GM19351 (cell line): ENCODE data around the gene FBXO4.
"Not testable (repeated sequence)": the region's sequence is repeated elsewhere in the genome, so short reads cannot be mapped to it uniquely, and the experiment has no call there.

ENCODE experiments used
- ATAC-seq: cut with Tn5 transposase; IDR thresholded peaks from one replicate; pipeline ENCODE4 v1.9.1; 2021; ENCODE audit warnings: mild to moderate bottlenecking, moderate library complexity; ENCODE audit not compliant: unreplicated experiment

Gene FBXO4

DNA sequence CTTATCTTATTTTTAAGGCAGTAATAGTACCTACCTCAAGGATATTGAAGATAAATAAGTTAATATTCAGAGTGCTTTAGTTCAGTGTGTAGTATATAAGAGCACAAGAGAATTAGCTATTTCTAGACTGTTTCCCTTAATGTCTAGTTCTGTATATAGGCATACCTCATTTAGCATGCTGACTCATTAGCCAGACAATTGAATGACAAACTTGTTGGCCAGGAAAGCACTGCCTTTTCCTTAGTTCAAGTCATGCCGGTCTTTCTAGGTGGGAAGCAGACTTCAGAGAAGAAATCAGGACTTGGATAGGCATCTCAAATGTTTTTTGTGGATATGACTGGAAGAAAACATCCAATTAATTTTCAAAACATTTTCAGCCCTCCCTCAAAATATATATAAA, 3.2 kb upstream of the FBXO4 start:
- ATAC-seq, result no peak

DNA sequence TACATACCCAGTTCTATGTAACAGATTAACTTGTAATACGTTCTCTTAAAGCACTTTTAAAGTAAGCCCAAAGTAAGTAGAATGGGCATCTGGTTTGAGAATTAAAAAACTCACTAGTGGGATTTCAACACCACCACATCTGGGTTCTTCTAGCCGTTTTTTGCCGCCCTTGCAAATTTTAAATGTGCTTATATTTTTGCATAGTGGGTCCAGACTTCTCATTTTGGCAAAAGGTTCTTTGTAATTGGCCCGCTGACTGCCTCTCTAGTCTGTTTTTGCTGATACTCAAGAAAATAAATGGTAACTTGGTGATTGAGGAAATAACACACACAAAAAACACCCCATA, 582 bp upstream of the FBXO4 start:
- ATAC-seq, result no peak

DNA sequence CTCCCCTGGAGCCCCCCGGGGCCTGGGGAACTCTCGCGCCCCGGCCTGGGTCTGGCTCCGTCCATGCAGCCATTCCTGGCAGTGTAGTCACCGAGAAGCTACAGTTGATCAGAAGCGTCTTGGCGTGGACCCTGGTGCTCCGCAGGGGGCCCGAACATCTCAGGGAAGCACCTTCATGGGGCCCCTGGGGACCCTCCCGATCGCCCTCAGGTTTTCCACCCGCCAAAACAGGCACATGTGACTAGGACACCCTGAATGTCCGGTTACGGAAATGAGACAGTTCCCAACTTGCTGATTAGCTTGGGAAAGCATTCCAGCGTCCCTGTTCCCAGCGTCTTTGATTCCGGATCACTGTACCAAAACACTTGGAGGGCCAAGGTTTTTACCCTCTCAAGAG, 472 bp downstream of the FBXO4 start:
- peak; percentile 29 for ATAC-seq

DNA sequence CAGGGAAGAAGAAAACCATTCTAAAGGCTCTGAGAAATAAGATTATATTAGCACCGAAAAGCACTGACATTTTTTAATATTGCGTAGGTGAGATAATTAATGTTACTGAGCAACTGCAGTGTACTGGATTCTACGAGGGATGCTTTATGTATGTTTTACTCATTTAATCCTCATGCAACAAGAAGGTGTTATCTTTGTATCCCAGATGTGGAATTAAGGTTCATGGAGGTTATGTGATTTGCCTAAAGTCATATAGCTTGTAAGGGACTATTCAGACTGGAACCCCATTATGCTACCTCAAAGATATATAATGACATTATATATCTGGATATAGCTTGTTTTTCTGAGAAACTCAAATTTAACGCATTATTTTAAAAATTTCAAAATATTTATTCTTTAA, 2.5 kb downstream of the FBXO4 start:
- no peak for ATAC-seq

DNA sequence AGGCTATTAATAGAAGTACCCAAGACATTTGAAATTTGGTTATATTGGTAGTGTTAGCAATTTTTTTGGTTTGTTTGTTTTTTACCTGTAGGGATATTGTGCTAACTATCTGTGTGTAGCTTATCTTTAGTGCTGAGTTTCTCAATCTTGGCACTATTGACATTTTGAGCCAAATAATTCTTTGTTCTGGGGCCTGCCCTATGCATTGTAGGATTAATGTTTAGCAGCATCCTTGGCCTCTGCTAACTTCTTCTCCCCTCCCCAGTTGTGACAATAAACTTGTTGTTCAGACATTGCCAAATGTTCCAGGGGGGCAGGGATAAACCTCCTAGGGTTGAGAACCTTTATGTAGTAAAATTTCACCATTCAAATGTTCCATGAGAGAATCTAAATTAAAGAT, 4.0 kb downstream of the FBXO4 start:
- no peak for ATAC-seq

DNA sequence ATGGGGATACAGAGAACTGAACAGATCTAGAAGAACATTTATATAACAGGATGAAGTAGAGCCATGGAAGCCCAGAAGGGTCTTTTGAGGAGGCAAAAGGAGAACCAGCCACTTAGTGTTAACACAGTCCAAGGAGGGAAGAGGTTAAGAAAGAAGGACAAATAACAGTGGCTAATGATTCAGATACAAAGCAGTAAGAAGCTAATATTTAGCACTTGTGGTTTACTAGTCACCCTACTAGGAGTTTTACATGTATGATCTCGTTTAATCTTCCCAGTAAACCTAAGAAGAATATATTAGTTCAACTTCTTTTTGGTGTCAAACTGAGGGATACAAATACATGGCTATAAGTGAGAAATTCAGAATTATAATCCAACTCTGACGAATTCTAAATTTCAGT, 7.7 kb downstream of the FBXO4 start:
- ATAC-seq, result no peak

DNA sequence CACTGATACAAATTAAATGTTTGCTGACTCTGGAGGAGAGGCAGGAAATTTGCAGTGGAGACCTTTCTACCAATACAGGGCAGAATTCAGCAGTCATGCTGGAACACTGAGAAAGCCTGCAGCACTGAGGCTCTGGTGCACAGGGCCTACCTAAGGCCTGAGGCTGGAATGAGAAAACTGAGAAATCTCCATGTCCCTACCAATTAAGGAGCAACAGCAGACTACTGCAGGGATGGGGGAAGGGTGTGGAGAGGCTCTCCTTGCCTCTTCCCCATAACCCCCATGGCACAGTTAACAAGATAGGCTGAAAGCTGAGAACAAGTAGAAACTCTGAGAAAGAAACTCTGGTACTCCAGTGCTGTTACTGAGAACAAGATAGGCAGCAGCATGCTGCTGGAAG, 10.5 kb downstream of the FBXO4 start:
- ATAC-seq, result no peak

DNA sequence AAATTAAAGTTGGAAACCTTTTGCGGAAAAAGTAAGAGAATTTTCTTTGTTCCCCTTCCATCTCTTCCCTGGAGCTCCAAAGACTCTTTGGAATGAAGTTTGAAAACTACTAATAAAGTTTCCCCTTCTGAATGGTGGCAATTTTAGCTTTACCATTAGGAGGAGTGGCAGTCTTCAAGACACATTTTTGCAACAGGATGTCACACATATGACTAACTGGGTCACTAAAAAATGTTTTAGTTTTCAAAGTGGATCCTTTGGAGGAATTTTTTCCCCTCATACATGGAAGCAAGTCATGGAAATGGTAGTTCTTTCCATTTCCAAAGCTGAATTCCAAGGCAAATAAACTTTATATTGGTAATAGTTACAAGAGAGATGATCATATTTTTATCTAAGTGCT, 15.6 kb downstream of the FBXO4 start:
- ATAC-seq, result no peak

DNA sequence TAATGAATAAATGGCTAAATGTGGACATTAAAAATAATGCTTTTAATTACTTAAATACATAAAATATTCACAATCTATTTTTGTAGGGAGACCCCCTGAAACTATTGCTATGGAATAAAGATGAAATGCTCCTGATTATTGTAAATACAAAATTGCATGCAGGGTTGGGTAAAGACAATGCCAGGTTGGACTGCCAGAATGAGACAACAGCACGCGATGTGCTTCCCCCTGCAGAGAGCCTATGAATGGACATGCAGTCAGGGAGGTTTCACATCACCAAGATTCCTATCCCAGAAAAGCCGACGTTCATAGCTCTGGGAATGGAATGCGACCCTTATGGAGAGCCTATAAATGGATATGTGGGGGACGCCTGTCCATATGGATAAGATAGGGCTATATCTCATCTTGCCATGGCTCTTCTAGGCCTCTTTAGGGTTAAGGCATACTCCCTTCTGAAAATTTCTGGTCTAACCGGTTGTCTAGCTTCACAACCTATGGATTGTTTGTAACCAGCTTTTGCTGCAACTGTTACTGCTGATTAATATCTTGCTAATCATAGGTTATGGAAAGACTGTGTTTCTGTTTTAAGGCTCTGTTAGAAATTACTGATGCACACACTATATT, 20.4 kb downstream of the FBXO4 start:
- ATAC-seq, result not testable (repeated sequence)

DNA sequence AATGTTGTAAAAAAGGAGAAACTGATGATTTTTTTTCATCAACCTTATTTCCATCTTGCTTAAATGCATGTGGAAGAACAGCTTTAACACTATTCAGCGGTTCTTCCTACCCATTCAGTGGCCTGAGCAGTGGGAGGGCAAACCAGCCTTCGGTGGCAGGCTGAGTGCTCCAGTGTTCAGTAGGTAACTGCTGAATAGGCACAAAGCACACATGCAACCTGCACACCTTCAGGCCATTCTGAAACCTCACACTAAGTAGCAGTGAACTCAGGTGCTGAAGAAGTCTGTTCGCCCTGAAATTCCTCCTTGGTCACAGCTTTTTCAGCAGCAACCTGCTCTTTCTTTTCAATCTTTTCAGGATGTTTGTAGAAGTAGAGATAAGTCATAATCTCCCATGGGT, 26.1 kb downstream of the FBXO4 start:
- no peak for ATAC-seq

DNA sequence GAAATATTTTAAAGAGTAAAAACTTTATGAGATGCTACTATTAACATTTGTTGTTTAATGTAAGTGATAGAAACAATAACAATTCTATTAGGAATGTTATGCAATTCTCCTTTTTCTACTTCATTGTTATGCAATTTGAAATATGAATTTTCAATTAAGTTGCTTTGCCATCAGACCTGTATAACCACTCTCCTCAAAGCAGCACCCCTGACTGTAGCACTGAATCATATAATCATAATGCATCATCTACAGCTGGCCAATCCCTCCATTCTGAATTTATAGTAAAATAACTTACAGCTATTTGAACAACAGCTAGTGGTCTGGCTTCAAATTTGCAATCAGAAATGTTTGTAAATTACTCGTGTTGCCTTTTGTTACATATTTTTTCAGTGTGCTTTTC, 29.2 kb downstream of the FBXO4 start:
- no peak for ATAC-seq

DNA sequence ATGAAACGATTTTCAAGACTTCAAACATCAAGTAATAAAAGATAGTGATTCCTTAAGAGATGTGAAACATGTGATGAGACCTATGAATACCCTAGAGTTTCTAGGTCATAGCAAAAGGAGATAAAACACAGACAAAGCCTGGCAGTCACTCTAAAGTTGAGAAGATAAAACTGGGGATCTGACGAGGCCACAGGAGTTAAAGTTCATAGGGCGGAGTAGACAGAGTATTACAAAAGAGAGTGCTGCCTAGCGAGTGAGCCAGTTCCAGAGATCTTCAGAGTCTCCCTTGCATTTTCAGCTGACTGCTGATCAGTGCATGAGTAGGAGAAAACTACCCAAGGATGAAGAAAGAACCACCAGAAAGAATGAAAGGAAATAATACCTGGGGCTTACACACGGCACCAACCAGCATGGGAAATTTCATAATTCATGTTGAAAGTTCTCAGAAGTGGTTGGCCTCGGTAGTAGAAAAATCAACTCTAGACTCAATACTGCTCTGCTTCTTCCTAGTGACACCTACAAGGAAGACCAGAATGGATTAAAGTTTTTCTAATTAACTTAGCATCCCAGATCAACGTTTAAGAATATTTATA, 30.4 kb downstream of the FBXO4 start:
- ATAC-seq, result no peak

DNA sequence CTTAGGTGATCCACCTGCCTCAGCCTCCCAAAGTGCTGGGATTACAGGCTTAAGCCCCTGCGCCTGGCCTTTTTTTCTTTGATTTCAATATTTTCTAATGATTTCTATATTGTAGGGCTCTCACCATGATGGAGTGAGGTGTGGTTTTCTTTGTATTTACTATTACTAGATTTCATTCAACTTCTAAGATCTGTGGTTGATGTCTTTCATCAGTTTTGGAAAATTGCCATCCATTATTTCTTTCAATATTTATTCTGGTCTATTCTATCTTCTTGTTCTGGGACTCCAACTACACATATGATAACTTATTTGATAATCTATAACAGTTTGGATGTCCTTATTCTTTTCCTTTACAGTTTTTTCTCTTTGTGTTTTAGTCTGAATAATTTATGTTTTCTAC, 31.9 kb downstream of the FBXO4 start:
- ATAC-seq, result no peak

DNA sequence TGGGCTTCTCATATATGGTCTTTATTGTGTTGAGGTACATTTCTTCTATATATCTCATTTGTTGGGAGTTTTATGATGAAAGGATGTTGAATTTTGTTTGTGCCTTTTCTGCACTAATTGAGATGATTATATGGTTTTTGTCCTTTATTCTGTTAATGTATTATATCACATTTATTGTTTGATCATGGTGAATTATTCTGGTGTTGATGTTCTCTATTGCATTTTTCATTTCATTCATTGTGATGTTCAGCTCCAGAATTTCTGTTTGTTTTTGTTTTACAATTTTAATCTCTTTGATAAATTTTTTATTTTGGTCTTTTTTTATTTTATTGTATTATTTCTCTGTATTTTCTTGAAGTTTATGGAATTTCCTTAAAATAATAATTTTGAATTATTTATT, 35.4 kb downstream of the FBXO4 start:
- ATAC-seq, result no peak

DNA sequence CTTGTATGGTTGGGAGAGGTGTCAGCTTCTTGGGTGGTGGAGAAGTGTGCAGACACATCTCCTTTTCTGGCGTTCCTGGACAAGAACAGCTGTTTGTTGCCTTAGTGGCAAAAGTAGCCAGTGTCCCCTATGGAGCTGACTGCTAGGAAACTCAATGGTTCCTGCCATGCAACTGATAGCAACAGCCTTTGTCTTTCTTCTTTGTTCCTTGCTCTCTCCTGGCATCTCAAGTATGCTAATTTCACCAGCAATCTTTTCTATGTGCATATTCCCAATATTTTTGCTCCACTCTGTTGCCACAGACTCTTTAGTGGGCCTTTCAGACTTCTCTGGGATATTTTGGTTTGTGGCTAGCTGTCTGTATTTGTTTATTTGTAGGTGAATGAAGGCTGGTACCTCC, 36.7 kb downstream of the FBXO4 start:
- ATAC-seq, result no peak

DNA sequence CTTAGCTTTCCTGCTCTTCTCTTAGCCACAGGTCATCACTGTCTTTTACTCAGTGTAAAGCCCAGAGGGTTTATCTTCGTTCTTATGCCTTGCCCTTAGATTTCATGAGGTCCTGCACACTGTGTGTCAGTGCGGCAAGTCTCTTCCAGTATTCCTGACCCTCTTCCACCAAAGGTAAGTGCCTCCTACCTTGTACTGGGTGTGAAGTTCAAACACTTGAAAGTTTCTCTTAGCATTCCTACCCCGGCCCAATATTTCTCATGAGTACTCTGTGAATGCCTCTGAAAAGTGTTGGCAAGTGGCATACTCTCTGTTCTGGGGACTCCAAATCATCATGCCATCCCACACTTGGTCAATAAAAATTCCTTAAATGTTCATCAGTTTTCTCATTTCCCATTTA, 37.4 kb downstream of the FBXO4 start:
- ATAC-seq, result no peak

DNA sequence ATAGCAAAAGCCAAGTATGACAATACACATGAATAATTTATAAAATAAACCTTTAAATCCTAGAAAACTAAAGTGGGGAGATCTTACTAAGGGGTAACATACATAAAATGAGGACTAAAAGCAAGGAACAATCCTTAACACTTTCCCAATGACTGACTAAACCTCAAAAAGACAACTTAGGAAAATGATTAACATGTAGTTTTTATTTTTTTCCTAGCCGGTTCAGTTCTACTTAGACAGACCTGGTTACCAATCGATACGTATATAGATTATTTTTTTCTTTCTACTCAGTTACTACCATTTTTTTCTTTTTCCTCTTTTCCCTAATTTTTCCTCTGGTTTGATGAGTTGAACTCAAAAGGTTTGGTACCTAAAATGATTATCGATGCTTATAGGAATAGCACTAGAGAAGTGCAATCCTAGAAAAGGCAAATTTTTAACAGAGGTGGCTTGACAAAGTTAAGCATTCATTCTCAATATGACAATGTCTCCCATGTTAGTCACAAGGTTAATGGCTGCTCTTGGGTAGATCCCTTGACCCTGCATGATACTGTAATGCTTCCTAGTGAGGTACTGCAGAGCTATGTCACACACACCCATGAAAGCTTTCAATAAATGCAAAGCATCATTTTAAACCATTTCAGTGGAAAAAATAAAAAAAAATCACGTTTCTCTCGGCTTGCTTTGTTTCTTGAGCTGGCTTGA, 41.5 kb downstream of the FBXO4 start:
- no peak for ATAC-seq

DNA sequence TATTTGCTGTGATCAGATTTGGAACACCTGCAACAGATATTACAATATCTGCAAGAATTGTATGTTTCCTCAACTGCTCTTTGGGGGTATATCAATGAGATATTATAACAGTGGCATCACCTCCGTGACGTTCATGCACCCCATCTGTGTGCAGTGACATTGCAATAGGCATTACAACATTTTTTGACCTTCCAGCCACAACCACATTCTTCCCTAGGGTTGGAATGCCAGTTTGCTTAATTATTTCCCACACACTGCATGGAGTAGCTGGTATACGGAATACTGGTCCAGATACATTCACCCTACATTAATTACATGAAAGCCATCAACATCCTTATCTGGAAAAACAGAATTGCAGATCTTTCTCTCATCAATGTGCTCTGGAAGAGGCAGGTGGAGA, 42.3 kb downstream of the FBXO4 start:
- ATAC-seq, result no peak

DNA sequence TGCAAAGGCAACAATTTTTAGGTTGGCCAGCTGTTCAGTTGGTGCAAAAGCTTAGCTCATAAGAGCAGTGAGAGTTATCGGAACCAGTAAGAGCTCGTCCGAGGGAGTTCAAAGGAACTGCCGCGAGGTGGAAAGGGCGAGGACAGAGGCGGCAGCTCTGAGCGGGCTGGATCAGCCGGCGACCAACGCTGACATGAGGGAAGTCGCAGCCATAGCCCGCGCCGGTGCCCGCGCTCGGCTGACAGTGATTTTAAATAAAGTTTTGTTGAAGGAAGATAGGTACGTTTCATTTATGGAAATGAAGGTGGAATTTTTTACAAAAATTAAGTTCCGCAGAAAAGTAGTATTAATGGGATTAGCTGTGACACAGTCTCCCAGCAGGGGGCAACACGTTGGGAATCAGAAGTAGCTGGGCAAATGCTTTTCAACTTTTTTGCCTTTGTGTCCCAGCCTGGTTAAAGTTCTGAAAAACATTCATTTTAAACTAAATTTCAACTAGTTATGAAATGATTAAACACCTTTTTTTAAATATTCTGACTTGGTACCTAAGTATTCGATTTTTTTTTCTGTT, 43.2 kb downstream of the FBXO4 start:
- no peak for ATAC-seq

DNA sequence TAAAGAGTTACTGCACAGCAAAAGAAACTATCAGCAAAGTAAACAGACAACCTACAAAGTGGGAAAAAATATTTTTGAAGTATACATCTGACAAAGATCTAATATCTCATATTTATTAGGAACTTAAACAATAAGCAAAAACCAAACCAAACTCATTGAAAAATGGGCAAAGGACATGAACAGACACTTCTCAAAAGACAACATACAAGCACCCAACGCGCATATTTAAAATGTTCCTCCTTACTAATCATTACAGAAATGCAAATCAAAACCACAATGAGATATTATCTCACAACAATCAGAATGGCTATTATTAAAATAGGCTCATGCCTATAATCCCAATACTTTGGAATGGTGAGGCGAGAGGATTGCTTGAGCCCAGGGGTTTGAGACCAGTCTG, 48.0 kb downstream of the FBXO4 start:
- no peak for ATAC-seq

DNA sequence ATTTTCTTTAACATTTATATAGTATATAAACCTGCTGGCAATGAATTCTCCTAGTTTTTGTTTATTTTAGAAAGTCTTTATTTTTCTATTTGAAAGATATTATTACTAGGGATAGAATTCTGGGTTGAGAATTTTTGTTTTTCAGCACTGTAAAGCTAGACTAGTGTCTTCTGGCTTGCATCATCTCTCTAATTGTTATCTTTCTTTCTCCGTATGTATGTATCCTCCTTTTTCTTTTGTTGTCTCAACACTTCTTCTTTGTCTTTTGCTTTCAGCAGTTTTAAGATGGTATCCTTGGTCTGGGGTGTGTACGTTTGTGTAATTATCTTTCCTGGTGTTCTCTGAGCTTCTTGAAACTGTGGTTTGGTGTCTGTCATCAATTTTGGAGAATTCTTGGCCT, 48.8 kb downstream of the FBXO4 start:
- no peak for ATAC-seq

DNA sequence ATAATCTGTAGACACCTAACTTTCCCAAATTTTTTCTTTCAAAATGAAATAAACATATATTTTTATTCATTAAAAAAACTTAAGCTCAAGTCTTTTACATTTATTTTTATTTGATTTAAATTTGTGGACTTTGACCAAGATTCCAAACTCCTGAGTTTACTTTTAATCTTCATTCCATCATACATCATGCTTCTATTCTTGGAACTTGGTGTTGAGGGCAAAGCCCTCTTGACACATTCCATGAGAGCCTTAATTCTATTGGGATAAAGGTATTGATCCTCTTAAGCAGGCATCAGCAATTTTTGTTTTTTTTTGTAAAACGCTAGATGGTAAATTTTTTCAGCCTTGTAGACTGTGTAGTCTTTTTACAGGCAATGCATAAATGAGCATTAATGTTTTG, 53.6 kb downstream of the FBXO4 start:
- ATAC-seq, result no peak
